ENCODE data around the gene CD22.

CD22 gene

DNA sequence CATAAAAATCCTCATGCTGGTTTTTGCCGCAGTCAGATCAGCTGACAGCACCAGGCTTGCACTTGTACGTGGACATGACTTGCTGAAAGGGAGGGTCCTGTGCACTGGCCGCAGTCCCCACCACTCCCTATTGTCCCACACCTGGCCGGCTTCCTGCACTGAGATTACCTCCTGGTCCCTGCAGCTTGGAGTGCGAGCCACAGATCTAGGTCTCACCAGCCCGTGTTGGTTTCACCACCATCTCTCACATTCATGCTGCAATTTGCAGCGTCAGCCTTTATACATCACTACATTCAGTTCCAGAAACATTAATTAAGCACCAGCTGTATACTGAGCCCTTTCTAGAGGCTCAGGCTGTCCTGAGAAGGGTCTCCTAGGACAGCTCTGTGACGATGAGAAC lies 15.0 kb upstream of the CD22 start:
- Histone ChIP-seq H3K4me3 (ENCODE audit: insufficient read depth, low read length, poor library complexity, severe bottlenecking) (no peak overlapping the region), H4K20me1 (ENCODE audit: low read depth, low read length) (no peaks in the 10 kb centered on the region), H3K79me2 (ENCODE audit: insufficient read depth, low read length) (no peaks in the 10 kb centered on the region), H3K9ac (ENCODE audit: low read length) (no peak overlapping the region), H3K9me3 (ENCODE audit: insufficient read depth, low read length) (no peaks in the 10 kb centered on the region), H3K4me2 (ENCODE audit: low read depth, low read length, poor library complexity, severe bottlenecking) (no peak overlapping the region), H3K9me2 (replicated peaks; ENCODE audit: insufficient read depth, low read length) (no peaks in the 10 kb centered on the region), H3K27ac (ENCODE audit: low read depth, low read length) (no peak overlapping the region), H3F3A (ENCODE audit: insufficient read depth) (no peaks in the 10 kb centered on the region), H3K27me3 (ENCODE audit: low read length) (no peaks in the 10 kb centered on the region), H2AFZ (ENCODE audit: low read depth, low read length, severe bottlenecking) (no peak overlapping the region), H3K36me3 (ENCODE audit: low read length) (no peaks in the 10 kb centered on the region)
- no peak for TF ChIP-seq EZH2phosphoT487 (conservative IDR thresholded peaks at IDR 0.05; ENCODE audit: low read length)
- TF ChIP-seq CTCF (IDR thresholded peaks at IDR 0.05; ENCODE audit: insufficient read depth, low read length, poor library complexity, severe bottlenecking), result no peak

- no peak overlapping the region for H3K4me3 ChIP-seq (ENCODE audit: insufficient read depth, low read length, poor library complexity, severe bottlenecking)
- H3K9me3 ChIP-seq (ENCODE audit: insufficient read depth, low read length), result no peaks in the 10 kb centered on the region
- no peaks in the 10 kb centered on the region for H3K36me3 ChIP-seq (ENCODE audit: low read length)
- H3K9ac ChIP-seq (ENCODE audit: low read length), result no peak overlapping the region
- H2AFZ ChIP-seq (ENCODE audit: low read depth, low read length, severe bottlenecking), result no peak overlapping the region
- H3K27me3 ChIP-seq (ENCODE audit: low read length), result no peaks in the 10 kb centered on the region
- H3K9me2 ChIP-seq (replicated peaks; ENCODE audit: insufficient read depth, low read length), result no peaks in the 10 kb centered on the region
- no peak overlapping the region for H3K27ac ChIP-seq (ENCODE audit: low read depth, low read length)
- H3F3A ChIP-seq (ENCODE audit: insufficient read depth), result no peaks in the 10 kb centered on the region
- H3K79me2 ChIP-seq (ENCODE audit: insufficient read depth, low read length), result no peaks in the 10 kb centered on the region
- H3K4me2 ChIP-seq (ENCODE audit: low read depth, low read length, poor library complexity, severe bottlenecking), result no peak overlapping the region
- no peaks in the 10 kb centered on the region for H4K20me1 ChIP-seq (ENCODE audit: low read depth, low read length)
- TF ChIP-seq CTCF (IDR thresholded peaks at IDR 0.05; ENCODE audit: insufficient read depth, low read length, poor library complexity, severe bottlenecking) (no peak), EZH2phosphoT487 (conservative IDR thresholded peaks at IDR 0.05; ENCODE audit: low read length) (no peak)
These were observed 14.0 kb upstream of the CD22 start for GRCh38 chr19:35314858-35315470.

DNA sequence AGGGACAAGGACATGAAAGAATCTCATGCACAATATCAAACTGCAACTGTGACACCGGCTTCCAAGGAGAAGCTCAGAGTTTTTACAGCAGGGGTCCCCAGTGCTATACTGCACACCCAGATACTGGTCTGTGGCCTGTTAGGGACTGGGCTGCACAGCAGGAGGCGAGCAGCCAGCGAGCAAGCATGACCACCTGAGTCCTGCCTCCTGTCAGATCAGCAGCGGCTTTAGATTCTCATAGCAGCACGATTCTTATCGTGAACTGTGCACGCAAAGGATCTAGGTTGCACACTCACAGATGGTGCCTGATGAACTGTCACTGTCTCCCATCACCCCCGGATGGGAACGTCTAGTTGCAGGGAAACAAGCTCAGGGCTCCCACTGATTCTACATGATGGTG lies 13.1 kb upstream of the CD22 start:
- Histone ChIP-seq H3K4me3 (ENCODE audit: insufficient read depth, low read length, poor library complexity, severe bottlenecking) (no peak overlapping the region), H3K27ac (ENCODE audit: low read depth, low read length) (no peak overlapping the region), H3F3A (ENCODE audit: insufficient read depth) (peaks cover 2% of the 10 kb centered on the region; the same call in 1 of the 2 replicates), H3K9me3 (ENCODE audit: insufficient read depth, low read length) (no peaks in the 10 kb centered on the region), H3K27me3 (ENCODE audit: low read length) (no peaks in the 10 kb centered on the region), H3K79me2 (ENCODE audit: insufficient read depth, low read length) (no peaks in the 10 kb centered on the region), H3K36me3 (ENCODE audit: low read length) (no peaks in the 10 kb centered on the region), H3K9ac (ENCODE audit: low read length) (no peak overlapping the region), H4K20me1 (ENCODE audit: low read depth, low read length) (no peaks in the 10 kb centered on the region), H3K4me2 (ENCODE audit: low read depth, low read length, poor library complexity, severe bottlenecking) (no peak overlapping the region), H2AFZ (ENCODE audit: low read depth, low read length, severe bottlenecking) (no peak overlapping the region), H3K9me2 (replicated peaks; ENCODE audit: insufficient read depth, low read length) (no peaks in the 10 kb centered on the region)
- TF ChIP-seq CTCF (IDR thresholded peaks at IDR 0.05; ENCODE audit: insufficient read depth, low read length, poor library complexity, severe bottlenecking), result no peak
- TF ChIP-seq EZH2phosphoT487 (conservative IDR thresholded peaks at IDR 0.05; ENCODE audit: low read length), result no peak

All from SU-DHL-6 (cell line).